Keratinocyte (primary cell): ENCODE data around the gene KRTAP10-12. TPM values are rescaled to one million over a fixed set of nuclear protein-coding genes. Genes with fewer than 3 reads are reported as not detected.

Source experiments
- DNase-seq: peaks from one replicate; pipeline ENCODE4 v3.0.0-alpha.2; 2011; ENCODE audit warnings: low read depth, missing footprints, low spot score
- FAIRE-seq: peaks from 2 replicates; lab custom pipeline; 2011; peaks lifted over from hg19 to GRCh38; lab: Jason Lieb, UNC
- H2AFZ ChIP-seq: 2 replicates; pipeline ENCODE4 v1.6.0; 2012; ENCODE audit warnings: low read length, control low read depth, inconsistent platforms; ENCODE audit not compliant: control insufficient read depth
- H3K27ac ChIP-seq: 2 replicates; pipeline ENCODE4 v1.5.1; 2011; ENCODE audit warnings: low read length; ENCODE audit not compliant: control insufficient read depth, insufficient read depth
- H3K27me3 ChIP-seq: 3 replicates; pipeline ENCODE4 v1.6.0; 2011; ENCODE audit warnings: low read length; ENCODE audit not compliant: control insufficient read depth, insufficient read depth; ENCODE audit errors: extremely low read depth
- H3K36me3 ChIP-seq, 2 experiments: 2 replicates in 1 of 2; 3 replicates in 1 of 2; pipeline ENCODE4 v1.5.1; 2011; ENCODE audit warnings: low read length in 2 of 2, mild to moderate bottlenecking in 1 of 2; ENCODE audit not compliant: control insufficient read depth in 2 of 2, insufficient read depth in 2 of 2; ENCODE audit errors: extremely low read depth in 1 of 2
- H3K4me1 ChIP-seq: 3 replicates; pipeline ENCODE4 v1.5.1; 2011; ENCODE audit warnings: low read length; ENCODE audit not compliant: control insufficient read depth, insufficient read depth; ENCODE audit errors: extremely low read depth
- H3K4me2 ChIP-seq: 3 replicates; pipeline ENCODE4 v1.6.0; 2011; ENCODE audit warnings: low read depth, low read length; ENCODE audit not compliant: control insufficient read depth, insufficient read depth; ENCODE audit errors: extremely low read depth
- H3K4me3 ChIP-seq, 3 experiments: fragments of 200-600 bp in 1 of 3; sonication (generic) in 1 of 3; 2 replicates in 2 of 3; 3 replicates in 1 of 3; pipeline ENCODE4 v1.5.1; 2011 to 2016; ENCODE audit warnings: low read length in 3 of 3, mild to moderate bottlenecking in 3 of 3, control low read depth in 2 of 3, inconsistent platforms in 1 of 3, low read depth in 1 of 3, mixed read lengths in 1 of 3, mixed run types in 1 of 3, moderate library complexity in 1 of 3; ENCODE audit not compliant: control insufficient read depth in 2 of 3, insufficient read depth in 2 of 3; ENCODE audit errors: extremely low read depth in 1 of 3
- H3K79me2 ChIP-seq: 2 replicates; pipeline ENCODE4 v1.6.0; 2012; ENCODE audit warnings: low read length; ENCODE audit not compliant: control insufficient read depth, insufficient read depth
- H3K9ac ChIP-seq: 3 replicates; pipeline ENCODE4 v1.6.0; 2011; ENCODE audit warnings: low read length; ENCODE audit not compliant: control insufficient read depth, insufficient read depth; ENCODE audit errors: extremely low read depth
- H3K9me1 ChIP-seq: 3 replicates; pipeline ENCODE4 v1.6.0; 2011; ENCODE audit warnings: low read length; ENCODE audit not compliant: control insufficient read depth, insufficient read depth; ENCODE audit errors: extremely low read depth
- H3K9me3 ChIP-seq: 2 replicates; pipeline ENCODE4 v1.5.1; 2012; ENCODE audit warnings: low read depth, low read length; ENCODE audit not compliant: control insufficient read depth
- H4K20me1 ChIP-seq: 3 replicates; pipeline ENCODE4 v1.6.0; 2011; ENCODE audit warnings: low read length; ENCODE audit not compliant: control insufficient read depth, insufficient read depth; ENCODE audit errors: extremely low read depth
- EZH2 ChIP-seq: IDR thresholded peaks from one replicate; pipeline ENCODE4 v1.6.1; 2012; ENCODE audit warnings: inconsistent platforms, mild to moderate bottlenecking, low read length, moderate library complexity
- dilution Hi-C: fragments of 300-500 bp; cut with MboI; formaldehyde crosslinking; loops from one replicate; pipeline ENCODE4 v1.7.0; 2020; ENCODE audit warnings: low sequenced_read_pairs; ENCODE audit not compliant: extremely low pct_ligation_motif_present
- polyA plus RNA-seq, 5 experiments: library from polyadenylated mRNA; depleted of rRNA in 3 of 5; stranded (reverse) in 3 of 5; stranded (forward) in 1 of 5; unstranded in 1 of 5; fragments of >200 nt; gene quantifications; 1 replicate in 1 of 5; 2 replicates in 3 of 5; 3 replicates in 1 of 5; pipeline versions ENCODE4 v1.2.1 to v1.2.3, GENCODE V29; 2011 to 2012; ENCODE audit warnings: missing spikeins in 2 of 5, low read depth in 1 of 5, low replicate concordance in 1 of 5
- TF ChIP-seq, protein P1 (sequence below), 3 experiments: IDR thresholded peaks in 1 of 3; conservative IDR thresholded peaks in 1 of 3; optimal IDR thresholded peaks in 1 of 3; 2 replicates in 2 of 3; 3 replicates in 1 of 3; pipeline versions ENCODE3 to v1.5.1; 2011; ENCODE audit warnings: low read length in 3 of 3, mild to moderate bottlenecking in 3 of 3, moderate library complexity in 2 of 3, control low read depth in 1 of 3, inconsistent platforms in 1 of 3; ENCODE audit not compliant: insufficient read depth in 2 of 3; ENCODE audit errors: extremely low read depth in 1 of 3

The KRTAP10-12 gene
- polyA plus RNA-seq, 1 donor (not counting 4 experiments of a cell fraction or from before 2014, with no cell fraction given) = not detected

GRCh38 chr21:44726826-44727225 lies 29.9 kb downstream of the KRTAP10-12 start:
- Histone ChIP-seq H3K36me3 (no peaks in the 10 kb centered on the region), H3K9ac (no peak overlapping the region), H3K9me3 (no peaks in the 10 kb centered on the region), H3K4me3 (no peak overlapping the region), H3K4me1 (no peaks in the 10 kb centered on the region), H3K4me2 (no peak overlapping the region), H3K79me2 (no peaks in the 10 kb centered on the region), H3K27ac (no peak overlapping the region), H3K9me1 (no peaks in the 10 kb centered on the region), H2AFZ (no peak overlapping the region), H4K20me1 (no peaks in the 10 kb centered on the region), H3K27me3 (peaks cover 24% of the 10 kb centered on the region)
- no peak for DNase-seq
- dilution Hi-C loops = loop anchor here (25.0 kb wide), 1 partner anchor 240 kb away; no protein-coding TSS in a partner anchor
- FAIRE-seq = no peak
- TF ChIP-seq EZH2 = no peak
- TF ChIP-seq, protein P1, sequence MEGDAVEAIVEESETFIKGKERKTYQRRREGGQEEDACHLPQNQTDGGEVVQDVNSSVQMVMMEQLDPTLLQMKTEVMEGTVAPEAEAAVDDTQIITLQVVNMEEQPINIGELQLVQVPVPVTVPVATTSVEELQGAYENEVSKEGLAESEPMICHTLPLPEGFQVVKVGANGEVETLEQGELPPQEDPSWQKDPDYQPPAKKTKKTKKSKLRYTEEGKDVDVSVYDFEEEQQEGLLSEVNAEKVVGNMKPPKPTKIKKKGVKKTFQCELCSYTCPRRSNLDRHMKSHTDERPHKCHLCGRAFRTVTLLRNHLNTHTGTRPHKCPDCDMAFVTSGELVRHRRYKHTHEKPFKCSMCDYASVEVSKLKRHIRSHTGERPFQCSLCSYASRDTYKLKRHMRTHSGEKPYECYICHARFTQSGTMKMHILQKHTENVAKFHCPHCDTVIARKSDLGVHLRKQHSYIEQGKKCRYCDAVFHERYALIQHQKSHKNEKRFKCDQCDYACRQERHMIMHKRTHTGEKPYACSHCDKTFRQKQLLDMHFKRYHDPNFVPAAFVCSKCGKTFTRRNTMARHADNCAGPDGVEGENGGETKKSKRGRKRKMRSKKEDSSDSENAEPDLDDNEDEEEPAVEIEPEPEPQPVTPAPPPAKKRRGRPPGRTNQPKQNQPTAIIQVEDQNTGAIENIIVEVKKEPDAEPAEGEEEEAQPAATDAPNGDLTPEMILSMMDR (optimal IDR thresholded peaks at IDR 0.05 in 1 of 3, IDR thresholded peaks at IDR 0.05 in 1 of 3, conservative IDR thresholded peaks at IDR 0.05 in 1 of 3; ENCODE audit: extremely low read depth in 1 of 3, insufficient read depth in 2 of 3, low read length in 3 of 3) = no peak

DNA sequence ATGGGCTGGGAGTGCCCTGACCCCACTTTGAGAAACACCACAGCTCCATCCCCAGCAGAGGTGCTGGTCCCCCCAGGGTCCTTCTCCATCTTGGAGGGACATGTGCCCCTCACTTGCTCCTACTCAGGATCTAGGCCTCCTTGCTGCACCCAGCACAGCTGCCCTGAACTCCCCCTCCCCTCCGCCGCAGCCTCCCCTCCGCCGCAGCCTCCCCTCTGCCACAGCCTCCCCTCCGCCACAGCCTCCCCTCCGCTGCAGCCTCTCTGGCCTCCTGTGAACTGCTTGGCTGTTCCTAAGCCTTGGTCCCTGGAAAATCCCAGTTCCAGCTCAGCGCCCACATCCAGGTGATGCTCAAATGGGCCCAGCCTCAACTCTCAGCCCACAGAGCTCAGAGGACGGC lies 30.3 kb downstream of the KRTAP10-12 start:
- DNase-seq = no peak
- dilution Hi-C loops = loop anchor here (25.0 kb wide), 1 partner anchor 240 kb away; no protein-coding TSS in a partner anchor
- FAIRE-seq = no peak

More for the DNA sequence above, 30.3 kb downstream of the KRTAP10-12 start:
- H3K4me2 ChIP-seq = no peak overlapping the region
- H3K4me1 ChIP-seq = no peaks in the 10 kb centered on the region
- H3K4me3 ChIP-seq = no peak overlapping the region
- H3K27me3 ChIP-seq = peaks cover 24% of the 10 kb centered on the region
- no peaks in the 10 kb centered on the region for H3K9me3 ChIP-seq
- no peak overlapping the region for H3K9ac ChIP-seq
- H3K27ac ChIP-seq = no peak overlapping the region
- H3K79me2 ChIP-seq = no peaks in the 10 kb centered on the region
- H2AFZ ChIP-seq = no peak overlapping the region
- TF ChIP-seq EZH2 = no peak
- TF ChIP-seq, protein P1 (optimal IDR thresholded peaks at IDR 0.05 in 1 of 3, IDR thresholded peaks at IDR 0.05 in 1 of 3, conservative IDR thresholded peaks at IDR 0.05 in 1 of 3; ENCODE audit: extremely low read depth in 1 of 3, insufficient read depth in 2 of 3, low read length in 3 of 3) = no peak
- H4K20me1 ChIP-seq = no peaks in the 10 kb centered on the region
- no peaks in the 10 kb centered on the region for H3K36me3 ChIP-seq
- H3K9me1 ChIP-seq = no peaks in the 10 kb centered on the region
